ENCODE data around the gene COL13A1. TPM values are rescaled to one million over a fixed set of nuclear protein-coding genes. Genes with fewer than 3 reads are reported as not detected.

COL13A1 gene
- total and polyA plus RNA-seq, 2 of the 8 experiments (the other 6 are each of a cell fraction or from before 2014, with no cell fraction given), result 2.6 to 5.2 TPM

DNA sequence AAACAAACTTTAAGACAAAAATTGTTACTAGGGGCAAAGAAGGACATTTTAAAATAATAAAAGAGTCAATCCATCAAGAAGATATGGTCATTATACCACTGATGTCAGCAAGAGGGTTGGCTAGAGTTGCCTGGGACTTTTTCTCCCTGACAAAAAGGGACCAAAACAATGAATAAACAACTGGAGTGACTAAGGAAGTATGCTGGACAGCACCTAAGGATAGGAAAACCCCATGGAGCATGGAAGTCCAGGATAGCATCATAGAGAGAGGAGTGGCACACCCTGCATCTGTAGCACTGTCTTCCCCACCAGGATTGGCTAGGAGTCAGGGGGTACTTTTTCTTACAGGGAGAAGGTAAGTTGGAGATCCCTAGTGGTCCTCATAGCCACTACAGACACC lies 177.5 kb downstream of the COL13A1 start:
- Histone ChIP-seq H2BK15ac (ENCODE audit: low read length) (no peak overlapping the region), H3K56ac (replicated peaks; ENCODE audit: insufficient read length, low read depth, low read length) (no peak overlapping the region), H4K5ac (ENCODE audit: insufficient read length, low read depth, low read length) (no peak overlapping the region), H4K91ac (replicated peaks; ENCODE audit: insufficient read length, low read length) (no peak overlapping the region), H3K23me2 (ENCODE audit: low read depth, low read length) (no peaks in the 10 kb centered on the region), H3K4ac (replicated peaks; ENCODE audit: insufficient read length, low read depth, low read length) (no peak overlapping the region), H4K20me1 (replicated peaks in 1 of 2; ENCODE audit: control insufficient read depth in 1 of 2, insufficient read depth in 2 of 2, low read length in 2 of 2) (no peaks in the 10 kb centered on the region), H2BK120ac (replicated peaks; ENCODE audit: low read depth, low read length) (no peak overlapping the region), H3K27me3 (replicated peaks in 1 of 4; ENCODE audit: control insufficient read depth in 3 of 4, extremely low read depth in 1 of 4, insufficient read depth in 3 of 4, low read length in 3 of 4) (peaks cover 0 to 1% (median 0%) of the 10 kb centered on the region in 4 experiments; a peak in 1 of 7 replicates), H3K18ac (ENCODE audit: extremely low read depth, low read length) (no peak overlapping the region), H3K14ac (ENCODE audit: insufficient read length) (no peak overlapping the region), H3K4me2 (ENCODE audit: insufficient read depth in 1 of 2, low read depth in 2 of 2, low read length in 2 of 2) (no peak overlapping the region), H3K23ac (ENCODE audit: insufficient read length) (no peak overlapping the region), H3K27ac (ENCODE audit: low read depth, low read length) (no peak overlapping the region), H3K9ac (replicated peaks in 1 of 4; ENCODE audit: extremely low read depth in 1 of 4, low read depth in 3 of 4, low read length in 3 of 4) (no peak overlapping the region), H4K8ac (ENCODE audit: extremely low read depth, insufficient read depth, low read length) (no peak overlapping the region), H2BK12ac (ENCODE audit: low read depth, low read length) (no peak overlapping the region), H3K9me3 (ENCODE audit: insufficient read depth in 2 of 2, low read depth in 1 of 2, low read length in 1 of 2) (peaks cover 4% of the 10 kb centered on the region in 2 experiments; a peak in 2 of 4 replicates), H3K4me1 (replicated peaks in 1 of 4; ENCODE audit: control insufficient read depth in 3 of 4, insufficient read depth in 4 of 4, low read length in 3 of 4) (no peaks in the 10 kb centered on the region), H3K79me2 (ENCODE audit: control insufficient read depth in 1 of 2, insufficient read depth in 2 of 2, low read length in 2 of 2) (no peaks in the 10 kb centered on the region), H2BK5ac (ENCODE audit: low read depth, low read length) (no peak overlapping the region), H3K4me3 (ENCODE audit: extremely low read depth in 1 of 4, insufficient read depth in 2 of 4, low read depth in 3 of 4, low read length in 4 of 4) (no peak overlapping the region), H3K79me1 (ENCODE audit: low read depth, low read length) (no peaks in the 10 kb centered on the region), H3K36me3 (ENCODE audit: control insufficient read depth in 2 of 4, insufficient read depth in 4 of 4, low read length in 3 of 4) (no peaks in the 10 kb centered on the region), H2AK5ac (ENCODE audit: low read depth, low read length) (no peak overlapping the region), H2BK20ac (ENCODE audit: low read length) (no peak overlapping the region), H2AFZ (ENCODE audit: low read length) (no peak overlapping the region)
- CTCF ChIA-PET (ENCODE audit: partially characterized antibody), result no interaction called here
- no peak for FAIRE-seq
- DNase-seq (ENCODE audit: low read depth in 1 of 2, low spot score in 2 of 2), result no peak
- TF ChIP-seq CBX8 (IDR thresholded peaks at IDR 0.05; ENCODE audit: borderline replicate concordance, low read depth, low read length) (no peak), CTBP2 (IDR thresholded peaks at IDR 0.05; ENCODE audit: borderline replicate concordance, insufficient read depth, insufficient read length, low read length) (no peak), BACH1 (IDR thresholded peaks at IDR 0.05; ENCODE audit: low read length) (no peak), RFX5 (IDR thresholded peaks at IDR 0.05; ENCODE audit: borderline replicate concordance, low read depth, low read length) (no peak)
- POLR2A ChIA-PET (ENCODE audit: partially characterized antibody), result no interaction called here

Measured in H1 (cell line).